T47D (cell line): ENCODE results near the gene MAPRE3.

Source experiments
- DNase-seq, 2 experiments: peaks; one replicate each; pipeline versions ENCODE4 v3.0.0 to v3.0.0-alpha.2; 2011 to 2012; ENCODE audit warnings: low read depth in 1 of 2, low spot score in 1 of 2
- JUND ChIP-seq: IDR thresholded peaks from 2 replicates; pipeline ENCODE4 v1.6.1; 2012; ENCODE audit warnings: low read depth
- in situ Hi-C: cut with HindIII; loops from 2 replicates; pipeline ENCODE4 v1.10.0; 2016; ENCODE audit warnings: low sequenced_read_pairs, low pct_unique_long_range_greater_than_20kb

MAPRE3 gene

GRCh38 chr2:26957534-26957933, 12.9 kb upstream of the MAPRE3 start:
- no peak for TF ChIP-seq JUND
- in situ Hi-C loops, result no loop called here
- DNase-seq, result no peak

- in situ Hi-C loops, result no loop called here
- DNase-seq, result no peak
- no peak for TF ChIP-seq JUND
Observed at GRCh38 chr2:26959331-26959730, 11.1 kb upstream of the MAPRE3 start.

- no peak for TF ChIP-seq JUND
- DNase-seq, result no peak
- in situ Hi-C loops, result no loop called here
Observed at GRCh38 chr2:26964446-26965130, 5.8 kb upstream of the MAPRE3 start.

GRCh38 chr2:26968001-26968400, 2.4 kb upstream of the MAPRE3 start:
- in situ Hi-C loops, result no loop called here
- no peak for TF ChIP-seq JUND
- no peak for DNase-seq

- no peak for DNase-seq
- in situ Hi-C loops, result no loop called here
- TF ChIP-seq JUND, result no peak
Observed at GRCh38 chr2:26969077-26969844, 1.2 kb upstream of the MAPRE3 start.

GRCh38 chr2:26970928-26971627, 641 bp downstream of the MAPRE3 start:
- in situ Hi-C loops, result no loop called here
- DNase-seq, result peak in 1 of 2 experiments; percentile 13
- no peak for TF ChIP-seq JUND

- no peak for DNase-seq
- in situ Hi-C loops, result no loop called here
- TF ChIP-seq JUND, result no peak
Observed at GRCh38 chr2:26971911-26972786, 1.7 kb downstream of the MAPRE3 start.

- no peak for DNase-seq
- TF ChIP-seq JUND, result no peak
- in situ Hi-C loops, result no loop called here
Observed at GRCh38 chr2:26974352-26974751, 3.9 kb downstream of the MAPRE3 start.

GRCh38 chr2:26975102-26975501, 4.7 kb downstream of the MAPRE3 start:
- no peak for TF ChIP-seq JUND
- in situ Hi-C loops, result no loop called here
- DNase-seq, result no peak

GRCh38 chr2:26975656-26976055, 5.2 kb downstream of the MAPRE3 start:
- no peak for TF ChIP-seq JUND
- DNase-seq, result no peak
- in situ Hi-C loops, result no loop called here

GRCh38 chr2:26976237-26976636, 5.8 kb downstream of the MAPRE3 start:
- no peak for TF ChIP-seq JUND
- DNase-seq, result no peak
- in situ Hi-C loops, result no loop called here

- no peak for DNase-seq
- TF ChIP-seq JUND, result no peak
- in situ Hi-C loops, result no loop called here
Observed at GRCh38 chr2:26977012-26977411, 6.6 kb downstream of the MAPRE3 start.
